Tibial nerve (tissue), 4 donors: Measurements from ENCODE around the gene LRRC4C. TPM values are rescaled to one million over a fixed set of nuclear protein-coding genes. Genes with fewer than 3 reads are reported as not detected.

Source experiments
- DNase-seq, 2 donors: peaks; one replicate each; pipeline ENCODE4 v3.0.0-alpha.2; 2019; ENCODE audit warnings: low spot score in 2 of 2
- H3K27ac ChIP-seq, 4 donors: fragments of 200-600 bp; sonication (generic) in 3 of 4; one replicate each; pipeline ENCODE4 v1.5.1; 2017 to 2019; ENCODE audit warnings: mild to moderate bottlenecking in 1 of 4
- H3K27me3 ChIP-seq, 2 donors: fragments of 200-600 bp; sonication (generic) in 1 of 2; one replicate each; pipeline versions ENCODE4 v1.5.1 to v1.6.0; 2017 to 2019
- H3K36me3 ChIP-seq, 3 donors: fragments of 200-600 bp; sonication (generic); one replicate each; pipeline ENCODE4 v1.5.1; 2018 to 2019
- H3K4me1 ChIP-seq, 4 donors: fragments of 200-600 bp; sonication (generic) in 3 of 4; one replicate each; pipeline ENCODE4 v1.5.1; 2017 to 2019
- H3K4me3 ChIP-seq, 4 donors: fragments of 200-600 bp; sonication (generic) in 3 of 4; one replicate each; pipeline ENCODE4 v1.5.1; 2017 to 2019; ENCODE audit warnings: mild to moderate bottlenecking in 1 of 4, moderate library complexity in 1 of 4
- H3K9me3 ChIP-seq, 4 donors: fragments of 200-600 bp; sonication (generic) in 3 of 4; one replicate each; pipeline ENCODE4 v1.5.1; 2017 to 2019
- CTCF ChIP-seq, 5 experiments: fragments of 200-600 bp in 3 of 5; fragments of 450-650 bp in 2 of 5; sonication (generic) in 3 of 5; IDR thresholded peaks; one replicate each; pipeline ENCODE4 v1.5.1; 2016 to 2019; ENCODE audit warnings: antibody characterized with exemption in 5 of 5, mild to moderate bottlenecking in 3 of 5, moderate library complexity in 2 of 5
- EP300 ChIP-seq, 2 donors: sonication (generic); formaldehyde crosslinking; IDR thresholded peaks; one replicate each; pipeline ENCODE4 v1.6.1; 2017; ENCODE audit warnings: antibody characterized with exemption in 2 of 2, mild to moderate bottlenecking in 1 of 2
- POLR2A ChIP-seq, 2 donors: fragments of 450-650 bp; IDR thresholded peaks; one replicate each; pipeline ENCODE4 v1.6.1; 2017; ENCODE audit warnings: antibody characterized with exemption in 2 of 2, mild to moderate bottlenecking in 2 of 2, moderate library complexity in 2 of 2
- WGBS, 2 donors: methylation state at CpG; one replicate each; pipeline ENCODE4 v1.1.5; 2018; 5-methylcytosine and 5-hydroxymethylcytosine counted together
- total RNA-seq, 4 donors: library from RNA; depleted of rRNA; stranded (reverse); fragments of >200 nt; gene quantifications; one replicate each; pipeline ENCODE4 v1.1.0, GENCODE V29; 2016

Gene LRRC4C
- total RNA-seq, 4 donors from 2014 or later, result 7.1 to 15.7 (median 8.4) TPM

GRCh38 chr11:40797981-40798380, 661.5 kb downstream of the LRRC4C start:
- no peaks in the 10 kb centered on the region for H3K27me3 ChIP-seq
- no peaks in the 10 kb centered on the region for H3K36me3 ChIP-seq
- TF ChIP-seq CTCF (IDR thresholded peaks at IDR 0.05), result no peak
- TF ChIP-seq EP300 (IDR thresholded peaks at IDR 0.05), result no peak
- TF ChIP-seq POLR2A (IDR thresholded peaks at IDR 0.05), result no peak
- no peak overlapping the region for H3K4me3 ChIP-seq
- H3K4me1 ChIP-seq, result no peaks in the 10 kb centered on the region
- DNase-seq, result no peak
- H3K27ac ChIP-seq, result no peak overlapping the region
- WGBS, 2 donors, result 55 to 59% methylated on average over 1 of the region's 1 CpG
- no peaks in the 10 kb centered on the region for H3K9me3 ChIP-seq

- no peak for TF ChIP-seq CTCF (IDR thresholded peaks at IDR 0.05)
- no peak for TF ChIP-seq POLR2A (IDR thresholded peaks at IDR 0.05)
- no peak for TF ChIP-seq EP300 (IDR thresholded peaks at IDR 0.05)
- H3K4me3 ChIP-seq, result no peak overlapping the region
- 45 to 46% methylated on average over 5 of the region's 5 CpGs for WGBS, 2 donors
- no peaks in the 10 kb centered on the region for H3K27me3 ChIP-seq
- no peaks in the 10 kb centered on the region for H3K9me3 ChIP-seq
- no peaks in the 10 kb centered on the region for H3K4me1 ChIP-seq
- no peak for DNase-seq
- no peaks in the 10 kb centered on the region for H3K36me3 ChIP-seq
- H3K27ac ChIP-seq, result no peak overlapping the region
These were observed 672.2 kb downstream of the LRRC4C start for GRCh38 chr11:40787224-40787623.

- Histone ChIP-seq H3K4me3 (no peak overlapping the region), H3K36me3 (no peaks in the 10 kb centered on the region), H3K4me1 (no peaks in the 10 kb centered on the region), H3K9me3 (no peaks in the 10 kb centered on the region), H3K27ac (no peak overlapping the region), H3K27me3 (no peaks in the 10 kb centered on the region)
- TF ChIP-seq POLR2A (IDR thresholded peaks at IDR 0.05) (no peak), CTCF (IDR thresholded peaks at IDR 0.05) (no peak), EP300 (IDR thresholded peaks at IDR 0.05) (no peak)
- no peak for DNase-seq
These were observed 696.4 kb downstream of the LRRC4C start for GRCh38 chr11:40763046-40763445.

GRCh38 chr11:40759341-40759740, 700.1 kb downstream of the LRRC4C start:
- TF ChIP-seq EP300 (IDR thresholded peaks at IDR 0.05), result no peak
- TF ChIP-seq POLR2A (IDR thresholded peaks at IDR 0.05), result no peak
- no peak for TF ChIP-seq CTCF (IDR thresholded peaks at IDR 0.05)
- Histone ChIP-seq H3K9me3 (no peaks in the 10 kb centered on the region), H3K36me3 (no peaks in the 10 kb centered on the region), H3K4me1 (no peaks in the 10 kb centered on the region), H3K27me3 (no peaks in the 10 kb centered on the region), H3K4me3 (no peak overlapping the region), H3K27ac (no peak overlapping the region)
- 87 to 91% methylated on average over 3 of the region's 3 CpGs for WGBS, 2 donors
- no peak for DNase-seq

GRCh38 chr11:40754297-40754696, 705.2 kb downstream of the LRRC4C start:
- Histone ChIP-seq H3K4me1 (no peaks in the 10 kb centered on the region), H3K36me3 (no peaks in the 10 kb centered on the region), H3K27me3 (no peaks in the 10 kb centered on the region), H3K4me3 (no peak overlapping the region), H3K9me3 (no peaks in the 10 kb centered on the region), H3K27ac (no peak overlapping the region)
- no peak for DNase-seq
- WGBS, 2 donors, result 71 to 82% methylated on average over 2 of the region's 2 CpGs
- no peak for TF ChIP-seq CTCF (IDR thresholded peaks at IDR 0.05)
- TF ChIP-seq POLR2A (IDR thresholded peaks at IDR 0.05), result no peak
- TF ChIP-seq EP300 (IDR thresholded peaks at IDR 0.05), result no peak
